Tibial nerve (tissue), 4 donors: ENCODE measurements around the gene NEDD4. TPM values are rescaled to one million over a fixed set of nuclear protein-coding genes. Genes with fewer than 3 reads are reported as not detected.
"Not testable (repeated sequence)": the region's sequence is repeated elsewhere in the genome, so short reads cannot be mapped to it uniquely, and the experiment has no call there.

Experiments used
- DNase-seq, 2 donors: peaks; one replicate each; pipeline ENCODE4 v3.0.0-alpha.2; 2019; ENCODE audit warnings: low spot score in 2 of 2
- H3K27ac ChIP-seq, 4 donors: fragments of 200-600 bp; sonication (generic) in 3 of 4; one replicate each; pipeline ENCODE4 v1.5.1; 2017 to 2019; ENCODE audit warnings: mild to moderate bottlenecking in 1 of 4
- H3K27me3 ChIP-seq, 2 donors: fragments of 200-600 bp; sonication (generic) in 1 of 2; one replicate each; pipeline versions ENCODE4 v1.5.1 to v1.6.0; 2017 to 2019
- H3K36me3 ChIP-seq, 3 donors: fragments of 200-600 bp; sonication (generic); one replicate each; pipeline ENCODE4 v1.5.1; 2018 to 2019
- H3K4me1 ChIP-seq, 4 donors: fragments of 200-600 bp; sonication (generic) in 3 of 4; one replicate each; pipeline ENCODE4 v1.5.1; 2017 to 2019
- H3K4me3 ChIP-seq, 4 donors: fragments of 200-600 bp; sonication (generic) in 3 of 4; one replicate each; pipeline ENCODE4 v1.5.1; 2017 to 2019; ENCODE audit warnings: mild to moderate bottlenecking in 1 of 4, moderate library complexity in 1 of 4
- H3K9me3 ChIP-seq, 4 donors: fragments of 200-600 bp; sonication (generic) in 3 of 4; one replicate each; pipeline ENCODE4 v1.5.1; 2017 to 2019
- EP300 ChIP-seq, 2 donors: sonication (generic); formaldehyde crosslinking; IDR thresholded peaks; one replicate each; pipeline ENCODE4 v1.6.1; 2017; ENCODE audit warnings: antibody characterized with exemption in 2 of 2, mild to moderate bottlenecking in 1 of 2
- POLR2A ChIP-seq, 2 donors: fragments of 450-650 bp; IDR thresholded peaks; one replicate each; pipeline ENCODE4 v1.6.1; 2017; ENCODE audit warnings: antibody characterized with exemption in 2 of 2, mild to moderate bottlenecking in 2 of 2, moderate library complexity in 2 of 2
- WGBS, 2 donors: methylation state at CpG; one replicate each; pipeline ENCODE4 v1.1.5; 2018; 5-methylcytosine and 5-hydroxymethylcytosine counted together
- total RNA-seq, 4 donors: library from RNA; depleted of rRNA; stranded (reverse); fragments of >200 nt; gene quantifications; one replicate each; pipeline ENCODE4 v1.1.0, GENCODE V29; 2016
- TF ChIP-seq, protein P1 (sequence below), 5 experiments: fragments of 200-600 bp in 3 of 5; fragments of 450-650 bp in 2 of 5; sonication (generic) in 3 of 5; IDR thresholded peaks; one replicate each; pipeline ENCODE4 v1.5.1; 2016 to 2019; ENCODE audit warnings: antibody characterized with exemption in 5 of 5, mild to moderate bottlenecking in 3 of 5, moderate library complexity in 2 of 5

The NEDD4 gene
- total RNA-seq, 4 donors from 2014 or later: 8.4 to 12.9 (median 12.2) TPM

DNA sequence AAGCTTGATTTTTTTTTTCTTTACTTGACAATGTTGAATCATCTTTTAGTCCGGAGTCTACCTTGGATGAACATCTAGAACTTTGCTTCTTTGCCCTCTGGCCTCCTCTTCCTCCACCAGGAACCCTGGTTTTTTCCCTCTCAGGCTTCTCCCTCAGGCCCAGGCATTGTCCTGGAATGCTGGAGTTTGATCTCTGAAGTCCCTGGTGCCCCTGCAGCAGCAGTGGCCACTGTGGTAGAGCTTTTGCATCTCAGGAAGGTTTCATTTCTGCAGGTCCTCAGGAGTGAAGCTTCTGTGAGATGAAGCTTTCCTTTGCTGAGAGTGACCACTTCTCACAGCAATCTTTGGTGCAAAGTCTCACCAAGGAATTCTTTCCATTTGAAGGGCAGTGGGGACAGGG lies 39.0 kb upstream of the NEDD4 start:
- H3K36me3 ChIP-seq: no peaks in the 10 kb centered on the region
- TF ChIP-seq EP300 (IDR thresholded peaks at IDR 0.05): no peak
- TF ChIP-seq, protein P1, sequence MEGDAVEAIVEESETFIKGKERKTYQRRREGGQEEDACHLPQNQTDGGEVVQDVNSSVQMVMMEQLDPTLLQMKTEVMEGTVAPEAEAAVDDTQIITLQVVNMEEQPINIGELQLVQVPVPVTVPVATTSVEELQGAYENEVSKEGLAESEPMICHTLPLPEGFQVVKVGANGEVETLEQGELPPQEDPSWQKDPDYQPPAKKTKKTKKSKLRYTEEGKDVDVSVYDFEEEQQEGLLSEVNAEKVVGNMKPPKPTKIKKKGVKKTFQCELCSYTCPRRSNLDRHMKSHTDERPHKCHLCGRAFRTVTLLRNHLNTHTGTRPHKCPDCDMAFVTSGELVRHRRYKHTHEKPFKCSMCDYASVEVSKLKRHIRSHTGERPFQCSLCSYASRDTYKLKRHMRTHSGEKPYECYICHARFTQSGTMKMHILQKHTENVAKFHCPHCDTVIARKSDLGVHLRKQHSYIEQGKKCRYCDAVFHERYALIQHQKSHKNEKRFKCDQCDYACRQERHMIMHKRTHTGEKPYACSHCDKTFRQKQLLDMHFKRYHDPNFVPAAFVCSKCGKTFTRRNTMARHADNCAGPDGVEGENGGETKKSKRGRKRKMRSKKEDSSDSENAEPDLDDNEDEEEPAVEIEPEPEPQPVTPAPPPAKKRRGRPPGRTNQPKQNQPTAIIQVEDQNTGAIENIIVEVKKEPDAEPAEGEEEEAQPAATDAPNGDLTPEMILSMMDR (IDR thresholded peaks at IDR 0.05): no peak
- H3K4me3 ChIP-seq: no peak overlapping the region
- no peak for DNase-seq
- H3K27me3 ChIP-seq: no peaks in the 10 kb centered on the region
- H3K27ac ChIP-seq: no peak overlapping the region
- no peaks in the 10 kb centered on the region for H3K4me1 ChIP-seq
- 89% methylated on average over 1 of the region's 1 CpG for WGBS, 2 donors
- no peaks in the 10 kb centered on the region for H3K9me3 ChIP-seq

DNA sequence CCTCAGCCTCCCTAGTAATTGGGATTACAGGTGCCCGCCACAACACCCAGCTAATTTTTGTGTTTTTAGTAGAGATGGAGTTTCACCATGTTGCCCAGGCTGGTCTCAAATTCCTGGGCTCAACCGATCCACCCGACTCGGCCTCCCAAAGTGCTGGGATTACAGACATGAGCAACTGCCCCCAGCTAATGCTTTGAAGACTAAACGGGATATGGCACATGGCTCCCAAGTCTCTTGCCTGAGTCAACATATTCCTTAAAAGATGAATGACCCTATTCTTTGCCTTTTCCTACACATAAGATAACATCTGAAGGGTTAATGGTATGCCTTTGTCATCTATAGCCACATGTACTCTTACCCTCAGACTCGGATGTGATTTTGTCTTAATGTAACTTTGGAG lies 38.4 kb upstream of the NEDD4 start:
- Histone ChIP-seq H3K4me3 (no peak overlapping the region), H3K4me1 (no peaks in the 10 kb centered on the region), H3K27ac (no peak overlapping the region), H3K9me3 (no peaks in the 10 kb centered on the region), H3K27me3 (no peaks in the 10 kb centered on the region), H3K36me3 (no peaks in the 10 kb centered on the region)
- WGBS, 2 donors: 67 to 74% methylated on average over 6 of the region's 6 CpGs
- DNase-seq: no peak
- TF ChIP-seq, protein P1 (IDR thresholded peaks at IDR 0.05): no peak
- TF ChIP-seq POLR2A (IDR thresholded peaks at IDR 0.05) (no peak), EP300 (IDR thresholded peaks at IDR 0.05) (no peak)

DNA sequence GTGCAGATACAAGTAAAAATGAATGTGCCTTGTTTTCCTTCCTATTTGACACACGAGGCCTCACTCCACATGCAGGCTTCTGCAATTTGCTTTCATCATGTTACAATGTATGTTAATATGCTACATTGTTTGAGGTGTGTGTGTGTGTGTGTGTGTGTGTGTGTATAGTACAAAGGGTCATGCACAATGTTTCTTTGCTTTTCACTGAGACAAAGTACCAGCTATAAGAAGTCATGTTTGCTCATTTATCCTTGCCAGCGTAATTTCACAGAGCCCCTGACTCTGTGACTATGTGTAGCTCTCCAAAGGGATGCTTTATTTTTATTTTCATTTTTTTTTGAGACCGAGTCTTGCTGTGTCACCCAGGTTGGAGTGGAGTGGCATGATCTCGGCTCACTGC lies 38.0 kb upstream of the NEDD4 start:
- WGBS, 2 donors: 69 to 72% methylated on average over 4 of the region's 4 CpGs
- Histone ChIP-seq H3K36me3 (no peaks in the 10 kb centered on the region), H3K9me3 (no peaks in the 10 kb centered on the region), H3K4me1 (no peaks in the 10 kb centered on the region), H3K4me3 (no peak overlapping the region), H3K27me3 (no peaks in the 10 kb centered on the region), H3K27ac (no peak overlapping the region)
- no peak for TF ChIP-seq EP300 (IDR thresholded peaks at IDR 0.05)
- TF ChIP-seq, protein P1 (IDR thresholded peaks at IDR 0.05): no peak
- no peak for TF ChIP-seq POLR2A (IDR thresholded peaks at IDR 0.05)
- no peak for DNase-seq

DNA sequence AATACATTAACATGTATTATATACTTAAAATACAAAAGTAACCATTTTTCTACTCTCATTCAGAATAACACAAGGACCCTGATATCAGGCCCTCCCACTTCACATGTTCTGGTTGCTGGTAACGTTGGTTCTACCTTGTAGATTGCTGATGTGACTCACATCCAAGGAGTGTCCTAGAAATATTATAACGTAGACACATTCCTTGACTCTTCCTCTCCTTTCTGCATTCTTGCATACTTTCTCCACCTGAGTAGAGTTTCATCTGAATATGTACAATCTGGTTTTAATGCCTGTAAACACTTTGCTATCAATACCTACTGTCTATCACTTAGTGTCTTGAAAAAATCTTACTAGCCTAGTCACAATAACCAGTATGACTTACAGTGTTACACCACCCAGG lies 35.0 kb upstream of the NEDD4 start:
- Histone ChIP-seq H3K27me3 (no peaks in the 10 kb centered on the region), H3K4me3 (no peak overlapping the region), H3K27ac (no peak overlapping the region), H3K9me3 (no peaks in the 10 kb centered on the region), H3K4me1 (no peaks in the 10 kb centered on the region), H3K36me3 (no peaks in the 10 kb centered on the region)
- DNase-seq: no peak
- TF ChIP-seq, protein P1 (IDR thresholded peaks at IDR 0.05): no peak
- TF ChIP-seq POLR2A (IDR thresholded peaks at IDR 0.05) (no peak), EP300 (IDR thresholded peaks at IDR 0.05) (no peak)
- 84 to 92% methylated on average over 2 of the region's 2 CpGs for WGBS, 2 donors

DNA sequence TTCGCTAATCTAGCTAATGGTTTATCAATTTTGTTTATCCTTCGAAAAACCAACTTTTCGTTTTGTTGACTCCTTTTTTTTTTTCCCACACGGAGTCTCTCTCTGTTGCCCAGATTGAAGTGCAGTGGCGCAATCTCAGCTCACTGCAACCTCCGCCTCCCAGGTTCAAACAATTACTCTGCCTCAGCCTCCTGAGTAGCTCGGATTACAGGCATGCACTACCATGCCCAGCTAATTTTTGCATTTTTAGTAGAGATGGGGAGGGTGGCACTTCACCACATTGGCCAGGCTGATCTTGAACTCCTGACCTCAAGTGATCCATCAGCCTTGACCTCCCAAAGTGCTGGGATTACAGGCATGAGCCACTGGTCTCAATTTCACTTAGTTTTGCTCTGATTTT lies 29.7 kb upstream of the NEDD4 start:
- H3K9me3 ChIP-seq, H3K27ac ChIP-seq, H3K4me3 ChIP-seq, H3K4me1 ChIP-seq, H3K27me3 ChIP-seq, H3K36me3 ChIP-seq, DNase-seq: not testable (repeated sequence)
- WGBS, 2 donors: 90 to 93% methylated on average over 7 of the region's 7 CpGs

DNA sequence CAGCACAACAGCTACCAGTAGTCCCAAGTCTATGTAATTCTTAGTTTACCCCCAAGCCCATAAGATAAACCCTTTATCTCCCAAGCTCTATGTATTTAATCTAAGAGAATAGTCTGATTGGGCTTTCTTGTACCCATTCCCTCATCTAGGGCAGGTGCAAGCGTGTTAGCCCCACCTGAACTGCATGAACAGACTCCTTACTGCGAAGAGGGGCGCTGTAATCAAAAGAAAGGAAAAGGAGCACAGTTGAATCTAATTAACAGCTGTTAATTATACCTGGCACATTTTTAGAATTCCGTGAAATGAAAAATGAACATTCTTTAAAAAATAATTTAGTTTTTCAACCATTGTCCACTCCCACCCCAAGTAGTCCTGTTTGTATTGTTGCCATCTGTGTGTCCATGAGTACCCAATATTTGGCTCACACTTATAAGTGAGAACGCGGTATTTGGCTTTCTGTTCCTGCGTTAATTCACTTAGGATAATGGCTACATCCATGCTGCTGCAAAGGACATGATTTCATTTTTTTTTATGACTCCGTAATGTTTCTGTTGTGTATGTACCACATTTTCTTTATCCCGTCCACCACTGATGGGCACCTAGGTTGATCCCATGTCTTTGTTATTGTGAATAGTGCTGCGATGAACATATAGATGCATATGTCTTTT lies 26.5 kb upstream of the NEDD4 start:
- Histone ChIP-seq H3K4me1 (no peaks in the 10 kb centered on the region), H3K4me3 (no peak overlapping the region), H3K9me3 (peaks cover 0 to under 1% (median 0%) of the 10 kb centered on the region in 4 donors), H3K27ac (no peak overlapping the region), H3K27me3 (no peaks in the 10 kb centered on the region), H3K36me3 (no peaks in the 10 kb centered on the region)
- DNase-seq: no peak
- 95 to 96% methylated on average over 10 of the region's 10 CpGs for WGBS, 2 donors
- TF ChIP-seq, protein P1 (IDR thresholded peaks at IDR 0.05): no peak
- no peak for TF ChIP-seq EP300 (IDR thresholded peaks at IDR 0.05)
- no peak for TF ChIP-seq POLR2A (IDR thresholded peaks at IDR 0.05)
